GM19467 (cell line): ENCODE data around the gene ANKRD55.
"Not testable (repeated sequence)": the region's sequence is repeated elsewhere in the genome, so short reads cannot be mapped to it uniquely, and the experiment has no call there.

Experiments
- ATAC-seq: cut with Tn5 transposase; IDR thresholded peaks from one replicate; pipeline ENCODE4 v1.9.1; 2021; ENCODE audit warnings: mild to moderate bottlenecking, moderate library complexity; ENCODE audit not compliant: unreplicated experiment

ANKRD55 gene

DNA sequence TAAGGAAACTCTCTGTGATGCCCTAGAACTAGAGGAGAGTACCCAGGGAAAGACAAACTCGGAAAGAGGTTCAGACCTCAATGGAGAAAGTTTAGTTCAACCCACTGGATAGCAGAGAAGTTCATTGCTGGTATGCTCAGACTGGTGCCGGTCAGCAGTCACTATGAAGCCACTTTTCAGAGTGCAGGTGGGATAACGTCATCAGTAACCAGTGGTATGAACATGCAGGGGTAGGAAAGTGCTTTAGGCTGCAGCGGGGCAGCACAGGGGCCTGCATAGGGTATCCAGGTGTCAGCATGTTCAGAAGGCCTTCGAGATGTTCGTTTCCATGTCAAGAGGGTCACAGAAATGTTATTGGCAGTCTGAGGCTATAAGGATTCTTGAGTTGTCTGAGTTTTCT, 20.8 kb upstream of the ANKRD55 start:
- ATAC-seq = no peak

DNA sequence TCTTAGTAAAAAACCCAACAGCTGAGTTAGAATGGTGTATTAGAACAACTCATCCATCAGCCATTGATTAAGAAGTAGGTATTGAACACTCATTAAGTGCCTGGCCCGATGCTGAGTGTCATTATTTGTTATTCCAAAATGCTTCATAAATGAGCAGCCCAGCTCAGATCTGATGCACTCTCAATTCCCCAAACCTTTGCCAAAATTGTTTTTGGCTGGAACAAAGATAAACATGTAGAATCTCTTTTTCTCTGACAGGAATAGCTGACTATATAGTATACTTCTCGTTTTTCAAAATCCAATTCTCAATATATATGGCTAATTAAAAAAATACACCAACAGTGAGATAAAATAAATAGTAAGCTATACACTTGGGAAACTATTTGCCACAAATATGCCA, 20.0 kb upstream of the ANKRD55 start:
- no peak for ATAC-seq

DNA sequence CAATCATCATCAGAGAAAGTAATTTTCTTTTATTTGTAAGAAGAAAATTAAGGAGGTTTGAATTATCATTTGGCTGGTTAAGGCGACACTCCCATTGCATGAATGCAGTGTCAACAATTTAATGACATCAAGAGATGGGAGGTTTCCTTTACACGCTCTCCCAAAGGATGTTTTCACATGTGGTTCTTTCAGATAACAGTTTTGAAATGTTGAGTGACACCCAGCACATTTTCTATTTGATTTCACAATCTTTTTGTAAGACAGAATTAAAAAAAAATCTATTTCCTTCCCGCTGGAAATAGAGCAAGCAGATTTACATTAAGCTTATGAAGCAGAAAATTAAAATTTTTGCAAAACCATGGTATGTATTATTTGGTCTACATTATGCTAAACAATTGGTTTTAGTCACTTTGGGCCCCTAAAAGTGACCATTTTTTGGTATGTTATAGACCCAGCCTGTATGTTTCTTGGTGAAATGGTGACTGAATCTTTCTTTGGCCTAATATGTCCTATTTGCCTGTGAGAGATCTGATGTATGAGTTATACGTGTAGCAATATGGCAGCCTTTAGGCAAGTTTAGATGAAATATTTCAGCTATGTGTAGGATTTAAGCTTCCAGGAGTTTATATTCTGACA, 18.9 kb upstream of the ANKRD55 start:
- ATAC-seq = no peak

DNA sequence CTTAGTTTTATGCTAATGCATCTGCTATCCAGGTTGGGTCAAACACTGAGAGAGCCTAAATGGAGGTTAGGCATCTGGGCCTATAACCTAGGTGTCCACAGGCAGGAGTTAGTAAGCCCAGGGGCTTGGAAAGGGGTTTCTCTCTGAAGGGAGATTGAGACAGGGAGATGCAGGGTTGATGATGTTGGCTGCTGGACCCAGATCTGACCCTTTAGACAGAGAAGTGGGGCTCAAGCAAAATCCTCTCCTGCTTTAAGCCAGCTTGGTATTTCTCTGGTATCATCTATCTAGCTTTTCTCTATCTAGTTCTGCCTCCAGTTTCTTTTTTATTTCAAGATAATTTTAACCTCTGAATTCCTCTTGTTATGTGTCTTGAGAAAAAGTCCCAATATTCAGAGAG, 18.3 kb upstream of the ANKRD55 start:
- ATAC-seq = no peak

DNA sequence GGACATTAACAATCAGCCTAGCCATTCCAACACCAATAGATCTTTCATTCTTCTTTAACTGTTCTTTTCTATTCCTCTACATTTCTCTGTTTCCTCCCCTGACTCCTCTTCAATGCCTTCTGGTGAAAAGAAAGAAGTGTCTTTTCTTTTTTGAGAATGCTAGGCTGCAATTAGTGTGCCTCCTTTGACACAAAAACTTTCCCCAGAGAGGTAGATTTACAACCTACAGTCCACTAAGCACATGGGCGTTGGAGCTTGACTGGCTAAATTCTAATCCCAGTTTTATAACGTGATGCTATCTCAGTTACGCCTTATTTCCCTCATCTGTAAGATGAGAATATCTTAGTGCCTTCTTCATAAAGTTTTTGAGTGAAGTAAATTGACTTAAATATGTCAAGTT, 16.9 kb upstream of the ANKRD55 start:
- ATAC-seq = no peak

DNA sequence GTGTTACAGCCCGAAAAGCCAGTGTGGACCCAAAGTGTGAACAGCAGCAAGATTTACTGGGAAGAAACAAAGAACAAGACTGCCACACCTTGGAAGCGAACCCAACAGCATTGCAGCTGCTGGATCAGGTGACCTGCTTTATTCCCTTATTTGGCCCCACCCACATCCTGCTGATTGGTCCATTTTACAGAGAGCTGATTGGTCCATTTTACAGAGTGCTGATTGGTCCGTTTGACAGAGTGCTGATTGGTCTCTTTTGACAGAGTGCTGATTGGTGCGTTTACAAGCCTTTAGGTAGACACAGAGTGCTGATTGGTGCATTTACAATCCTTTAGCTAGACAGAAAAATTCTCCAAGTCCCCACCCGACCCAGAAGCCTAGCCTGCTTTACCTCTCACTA, 16.0 kb upstream of the ANKRD55 start:
- not testable (repeated sequence) for ATAC-seq

DNA sequence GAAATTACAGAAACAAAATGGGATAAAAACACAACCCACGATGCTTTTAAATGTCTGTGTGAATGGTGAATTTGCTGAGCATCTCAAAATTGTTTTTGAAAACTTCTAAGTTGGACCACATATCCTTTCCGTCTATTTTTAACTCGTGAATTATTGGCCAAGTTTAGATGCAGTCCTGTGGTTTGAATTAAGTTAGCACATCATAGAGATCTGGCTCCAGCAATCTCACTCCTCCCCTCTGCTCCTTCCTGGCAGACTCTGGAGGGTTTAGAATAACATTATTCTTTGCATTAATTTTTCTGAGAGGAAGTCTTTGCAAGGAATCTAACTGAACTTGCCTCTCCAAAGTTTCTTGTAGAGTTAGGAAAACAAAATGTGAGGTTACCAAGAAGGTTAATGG, 14.5 kb upstream of the ANKRD55 start:
- no peak for ATAC-seq

DNA sequence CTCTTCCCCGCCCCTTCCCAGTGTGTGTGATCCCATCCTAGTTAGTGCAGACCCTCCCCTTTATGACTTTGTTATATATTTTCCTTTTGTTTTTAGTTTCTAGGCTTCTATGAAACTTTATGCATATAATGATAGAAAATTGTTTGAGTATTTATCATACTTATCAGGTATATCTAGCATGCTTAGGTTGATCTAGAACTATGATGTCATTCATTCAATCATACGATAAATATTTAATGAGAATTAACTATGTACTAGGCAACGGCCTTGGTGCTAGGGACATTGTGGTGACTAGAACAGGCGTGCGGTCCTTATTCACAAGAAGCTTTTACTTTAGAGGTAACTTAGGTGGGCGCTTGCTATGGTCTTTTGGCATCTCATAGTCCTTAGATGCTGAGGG, 13.6 kb upstream of the ANKRD55 start:
- no peak for ATAC-seq

DNA sequence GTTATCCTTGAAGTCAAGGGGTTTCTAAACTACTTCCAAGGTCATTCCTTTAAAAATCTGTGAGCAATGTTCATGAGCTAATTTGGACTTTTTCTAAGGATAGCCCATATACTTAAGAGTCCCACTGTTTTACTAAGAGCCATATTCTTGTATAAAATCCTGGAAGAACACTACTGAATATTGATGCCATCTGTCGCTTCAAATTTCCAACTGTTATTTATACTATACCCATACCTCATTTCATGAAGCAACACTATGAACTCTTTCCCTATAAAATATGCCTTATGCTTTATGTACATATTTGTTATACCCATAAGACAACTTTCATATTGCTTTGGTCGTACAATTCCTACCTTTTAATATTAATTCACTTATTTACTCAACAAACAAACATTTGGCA, 12.4 kb upstream of the ANKRD55 start:
- ATAC-seq = no peak

DNA sequence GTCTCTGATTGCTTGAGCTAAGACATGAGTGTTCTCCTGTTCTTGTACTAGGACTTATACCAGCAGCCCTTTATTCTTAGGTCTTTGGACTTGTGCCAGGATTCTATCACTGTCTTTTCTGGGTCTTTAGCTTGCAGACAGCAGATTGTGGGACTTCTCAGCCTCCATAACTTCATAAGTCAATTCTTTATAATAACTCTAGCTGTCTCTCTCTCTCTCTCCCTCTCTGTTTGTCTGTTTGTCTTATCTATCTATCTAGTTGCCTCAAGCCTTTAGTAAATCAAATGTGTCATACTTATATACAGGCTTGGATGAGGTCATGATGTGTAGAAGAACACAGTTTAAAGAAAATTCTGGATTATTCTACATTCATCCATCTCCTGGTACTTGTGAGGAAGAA, 11.5 kb upstream of the ANKRD55 start:
- ATAC-seq = no peak

DNA sequence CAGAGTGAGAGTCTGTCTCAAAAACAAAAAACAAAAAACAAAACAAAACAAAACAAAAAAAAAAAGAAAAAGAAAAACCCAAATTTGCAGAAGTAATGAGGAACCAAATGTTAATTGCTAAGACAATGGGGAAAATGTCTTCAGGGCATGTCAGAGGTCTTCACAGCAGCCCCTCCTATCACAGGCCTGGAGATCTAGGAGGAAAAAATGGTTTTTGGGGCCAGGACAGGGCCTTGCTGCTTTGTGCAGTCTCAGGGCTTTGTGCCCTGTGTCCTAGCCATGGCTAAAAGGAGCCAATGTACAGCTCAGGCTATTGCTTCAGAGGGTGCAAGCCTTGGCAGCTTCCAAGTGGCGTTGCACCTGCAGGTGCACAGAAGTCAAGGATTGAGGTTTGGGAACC, 9.1 kb upstream of the ANKRD55 start:
- not testable (repeated sequence) for ATAC-seq

DNA sequence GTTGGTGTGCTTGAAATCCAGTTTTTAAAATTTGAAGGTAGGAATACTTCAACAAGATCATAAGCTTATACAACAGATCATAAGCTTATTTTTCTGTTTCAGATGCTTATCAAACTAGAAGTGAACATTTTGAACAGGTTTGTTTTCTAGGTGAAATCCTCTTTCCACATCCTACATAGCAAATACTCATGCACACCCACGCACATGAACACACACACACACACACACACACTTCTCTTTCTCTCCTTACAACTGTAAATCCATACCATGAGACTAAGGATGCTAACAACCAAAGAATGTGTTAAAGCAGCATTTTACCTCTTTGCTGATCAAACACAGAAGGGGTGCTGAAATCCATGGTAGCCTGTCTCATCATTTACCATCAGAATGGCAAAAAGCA, 592 bp downstream of the ANKRD55 start:
- ATAC-seq = no peak

DNA sequence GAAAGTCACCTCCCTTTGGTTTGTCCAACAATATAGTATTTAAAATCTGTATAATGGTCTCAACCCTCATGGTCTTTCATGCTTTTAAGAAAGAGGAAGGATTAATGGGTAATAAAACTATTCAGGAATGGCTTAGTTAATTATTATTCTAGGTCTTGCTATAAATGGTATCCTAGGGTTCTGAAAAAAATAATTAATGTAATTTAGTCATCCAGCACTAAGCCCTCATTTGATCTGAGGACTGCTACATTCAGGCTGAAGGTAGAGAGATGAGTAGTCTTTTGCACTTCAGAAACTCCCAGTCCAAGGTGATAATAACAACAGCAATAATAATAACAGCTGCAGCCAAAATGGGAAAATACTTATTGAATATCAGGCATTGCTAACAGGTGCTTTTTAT, 2.6 kb downstream of the ANKRD55 start:
- ATAC-seq = no peak

DNA sequence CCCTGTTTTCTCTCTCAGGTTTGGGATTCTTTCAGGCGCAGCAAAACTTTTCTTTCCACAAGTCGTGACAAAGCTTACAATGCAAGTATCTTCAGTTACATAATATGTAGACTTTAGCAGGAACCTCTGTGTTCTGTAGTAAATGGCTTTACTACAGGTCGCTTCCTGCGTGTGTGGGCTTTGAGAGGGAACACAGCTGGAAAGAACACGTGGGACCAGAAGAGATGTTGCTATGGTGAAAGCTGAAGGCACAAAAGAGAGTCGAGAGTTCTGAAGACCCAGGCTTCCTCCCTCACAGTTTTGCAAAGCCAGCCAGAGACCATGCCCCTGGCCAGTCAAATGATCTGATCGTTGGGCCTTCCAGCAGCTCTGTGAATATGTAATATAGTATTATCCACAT, 4.0 kb downstream of the ANKRD55 start:
- ATAC-seq = no peak

DNA sequence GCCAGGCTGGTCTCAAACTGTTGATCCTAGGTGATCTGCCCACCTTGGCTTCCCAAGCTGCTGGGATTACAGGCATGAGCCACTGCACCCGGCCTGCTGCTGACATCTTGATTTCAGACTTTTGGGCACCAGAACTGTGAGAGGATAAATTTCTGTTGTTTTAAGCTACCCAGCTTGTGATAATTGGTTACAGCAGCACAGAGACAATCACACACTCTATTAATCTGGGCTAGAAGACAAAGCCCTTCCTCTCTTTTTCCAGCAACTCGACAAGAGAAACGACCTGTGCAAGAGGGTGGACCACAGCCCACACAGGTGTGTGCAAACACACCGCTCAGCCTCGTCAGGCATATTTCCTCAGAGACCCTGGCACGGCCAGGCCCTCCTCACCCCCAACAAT, 4.5 kb downstream of the ANKRD55 start:
- ATAC-seq = no peak

DNA sequence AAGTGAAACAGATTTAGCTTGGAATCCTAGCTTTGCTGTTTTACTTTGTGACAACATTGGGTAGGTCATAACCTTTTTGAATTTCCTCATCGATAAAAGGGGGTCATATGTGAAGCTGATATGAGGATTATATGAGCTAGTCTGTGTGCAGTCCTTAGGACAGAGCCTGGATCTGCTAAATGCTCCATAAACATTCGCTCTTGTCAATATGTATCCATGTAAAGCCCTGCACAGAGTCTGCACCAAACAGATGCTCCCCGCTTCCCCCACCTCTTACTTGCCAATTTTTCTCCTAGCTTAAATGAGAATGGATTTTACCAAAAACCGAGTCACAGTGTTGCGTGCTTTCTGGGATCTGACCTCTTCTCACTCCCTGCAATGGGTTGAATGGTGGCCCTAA, 5.4 kb downstream of the ANKRD55 start:
- no peak for ATAC-seq

DNA sequence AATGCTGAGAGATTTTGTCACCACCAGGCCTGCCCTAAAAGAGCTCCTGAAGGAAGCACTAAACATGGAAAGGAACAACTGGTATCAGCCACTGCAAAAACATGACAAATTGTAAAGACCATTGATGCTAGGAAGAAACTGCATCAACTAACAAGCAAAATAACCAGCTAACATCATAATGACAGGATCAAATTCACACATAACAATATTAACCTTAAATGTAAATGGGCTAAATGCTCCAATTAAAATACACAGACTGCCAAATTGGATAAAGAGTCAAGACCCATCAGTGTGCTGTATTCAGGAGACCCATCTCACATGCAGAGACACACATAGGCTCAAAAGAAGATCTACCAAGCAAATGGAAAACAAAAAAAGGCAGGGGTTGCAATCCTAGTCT, 9.8 kb downstream of the ANKRD55 start:
- ATAC-seq = not testable (repeated sequence)

DNA sequence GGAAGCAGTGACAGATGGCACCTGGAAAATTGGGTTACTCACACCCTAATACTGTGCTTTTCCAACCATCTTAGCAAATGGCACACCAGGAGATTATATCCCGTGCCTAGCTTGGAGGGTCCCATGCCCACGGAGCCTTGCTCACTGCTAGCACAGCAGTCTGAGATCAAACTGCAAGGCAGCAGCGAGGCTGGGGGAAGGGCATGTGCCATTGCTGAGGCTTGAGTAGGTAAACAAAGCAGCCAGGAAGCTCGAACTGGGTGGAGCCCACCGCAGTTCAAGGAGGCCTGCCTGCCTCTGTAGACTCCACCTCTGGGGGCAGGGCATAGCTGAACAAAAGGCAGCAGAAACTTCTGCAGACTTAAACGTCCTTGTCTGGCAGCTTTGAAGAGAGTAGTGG, 11.5 kb downstream of the ANKRD55 start:
- ATAC-seq = not testable (repeated sequence)

DNA sequence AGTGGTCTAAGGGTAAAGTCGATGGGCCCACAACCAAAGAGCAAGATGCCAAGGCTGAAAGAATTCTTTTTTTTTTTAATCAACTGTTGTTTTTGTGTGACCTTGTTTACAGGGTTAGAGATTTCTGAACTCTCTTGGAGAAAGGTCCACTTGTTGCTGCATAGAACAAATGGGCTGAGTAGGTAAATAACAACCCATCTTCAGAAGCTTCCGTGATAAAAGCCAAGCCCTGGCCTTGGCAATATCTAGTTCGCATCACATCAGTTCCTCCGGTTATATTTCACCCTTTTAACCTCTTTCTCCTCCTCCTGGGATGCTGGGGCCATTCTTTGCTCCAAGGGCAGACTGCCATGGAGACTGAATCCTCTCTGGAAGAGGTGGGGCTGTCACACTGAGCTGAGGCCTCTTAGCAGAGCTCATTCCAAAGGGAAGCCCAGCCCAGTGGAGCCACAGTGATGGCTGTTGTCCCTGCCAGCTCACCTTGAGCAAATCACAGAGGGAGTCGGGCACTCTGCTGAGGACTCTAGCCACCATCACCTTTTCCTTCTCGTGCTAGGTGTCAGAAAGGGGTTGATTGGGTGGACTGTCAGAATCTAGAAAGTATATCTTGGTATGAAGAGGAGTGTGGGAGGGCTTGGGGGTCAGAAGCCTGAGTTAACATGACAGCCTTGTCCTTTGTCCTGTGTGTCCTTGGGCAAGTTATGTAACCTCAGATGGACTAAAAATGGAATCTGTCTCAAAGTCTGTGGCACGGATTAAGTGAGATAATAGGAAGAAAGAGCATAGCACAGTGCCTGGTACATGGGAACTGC, 17.9 kb downstream of the ANKRD55 start:
- no peak for ATAC-seq

DNA sequence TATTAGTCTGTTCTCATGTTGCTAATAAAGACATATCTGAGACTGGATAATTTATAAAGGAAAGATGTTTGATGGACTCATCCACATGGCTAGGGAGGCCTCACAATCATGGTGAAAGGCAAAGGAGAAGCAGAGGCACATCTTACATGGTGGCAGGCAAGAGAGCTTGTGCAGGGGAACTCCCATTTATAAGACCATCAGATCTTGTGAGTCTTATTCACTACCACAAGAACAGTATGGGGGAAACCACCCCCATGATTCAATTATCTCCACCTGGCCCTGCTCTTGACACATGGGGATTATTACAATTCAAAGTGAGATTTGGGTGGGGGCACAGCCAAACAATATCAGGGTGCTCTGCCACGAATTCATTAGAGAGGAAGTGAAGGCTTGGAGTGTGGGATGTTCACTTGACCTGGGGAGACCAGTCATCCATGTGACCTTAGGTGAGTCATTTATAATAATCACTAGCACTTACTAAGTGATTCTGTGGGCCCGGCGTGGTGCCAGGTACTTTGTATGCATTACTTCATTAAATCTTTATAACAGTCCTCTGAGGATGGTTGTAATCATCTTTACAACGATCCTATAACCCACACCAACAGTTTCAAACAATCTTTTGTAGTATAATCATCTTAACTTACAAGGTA, 19.1 kb downstream of the ANKRD55 start:
- not testable (repeated sequence) for ATAC-seq

DNA sequence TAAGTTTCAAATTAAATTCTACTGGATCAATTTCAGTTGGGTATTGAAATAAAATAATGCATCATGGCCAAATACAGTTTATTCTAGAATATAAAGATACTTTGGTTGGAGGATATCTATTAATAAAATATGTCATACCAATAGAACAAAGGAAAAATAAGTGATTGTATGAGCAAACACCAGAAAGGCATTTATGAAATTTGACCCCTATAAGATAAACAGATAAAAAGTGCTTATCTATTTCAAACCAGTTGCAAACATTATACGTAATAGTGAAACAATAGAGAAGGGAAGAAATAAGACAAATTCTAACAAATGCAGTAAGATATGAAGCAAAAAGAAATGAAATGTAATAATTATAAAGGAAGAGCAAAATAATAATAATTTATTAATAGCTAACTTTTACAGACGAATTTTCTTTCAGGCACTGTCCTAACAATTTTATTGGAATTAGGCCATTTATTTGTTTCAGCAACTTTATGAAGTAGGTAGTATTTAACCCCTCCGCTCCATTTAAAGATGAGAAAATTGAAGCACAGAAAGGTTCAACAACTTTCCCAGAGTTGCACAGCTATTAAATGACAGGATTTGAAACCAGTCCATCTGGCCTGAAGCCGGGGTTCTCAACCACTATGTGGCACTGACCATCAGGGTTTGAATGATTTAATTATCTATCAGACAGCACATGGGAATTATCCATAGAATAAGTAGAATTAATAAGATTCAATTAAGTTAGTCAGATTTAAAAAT, 20.8 kb downstream of the ANKRD55 start:
- no peak for ATAC-seq
